ENCODE data around the gene GSTM4. TPM values are rescaled to one million over a fixed set of nuclear protein-coding genes. Genes with fewer than 3 reads are reported as not detected.

GSTM4 gene
- total RNA-seq, 1 donor: 11.7 TPM

GRCh38 chr1:109621379-109622136 is 34.3 kb upstream of the GSTM4 start:
- no peak for DNase-seq (ENCODE audit: low read depth)
- no peak for TF ChIP-seq CTCF (IDR thresholded peaks at IDR 0.05; ENCODE audit: insufficient read depth, low read depth, low read length)
- peak overlapping the region; percentile 98 for H3K4me3 ChIP-seq (ENCODE audit: low read depth, low read length)

GRCh38 chr1:109622137-109622892 is 33.6 kb upstream of the GSTM4 start:
- no peak for TF ChIP-seq CTCF (IDR thresholded peaks at IDR 0.05; ENCODE audit: insufficient read depth, low read depth, low read length)
- DNase-seq (ENCODE audit: low read depth): no peak
- peak overlapping the region; percentile 98 for H3K4me3 ChIP-seq (ENCODE audit: low read depth, low read length)

GRCh38 chr1:109622895-109623294 is 33.0 kb upstream of the GSTM4 start:
- DNase-seq (ENCODE audit: low read depth): no peak
- no peak for TF ChIP-seq CTCF (IDR thresholded peaks at IDR 0.05; ENCODE audit: insufficient read depth, low read depth, low read length)
- no peak overlapping the region for H3K4me3 ChIP-seq (ENCODE audit: low read depth, low read length)

- DNase-seq (ENCODE audit: low read depth): peak; percentile 45
- TF ChIP-seq CTCF (IDR thresholded peaks at IDR 0.05; ENCODE audit: insufficient read depth, low read depth, low read length): no peak
- H3K4me3 ChIP-seq (ENCODE audit: low read depth, low read length): peak overlapping the region; percentile 46
These were observed 32.2 kb upstream of the GSTM4 start for GRCh38 chr1:109623601-109624161.

- peak; percentile 20 for DNase-seq (ENCODE audit: low read depth)
- peak overlapping the region; percentile 46 for H3K4me3 ChIP-seq (ENCODE audit: low read depth, low read length)
- no peak for TF ChIP-seq CTCF (IDR thresholded peaks at IDR 0.05; ENCODE audit: insufficient read depth, low read depth, low read length)
These were observed 31.5 kb upstream of the GSTM4 start for GRCh38 chr1:109624201-109625010.

- no peak for TF ChIP-seq CTCF (IDR thresholded peaks at IDR 0.05; ENCODE audit: insufficient read depth, low read depth, low read length)
- no peak for DNase-seq (ENCODE audit: low read depth)
- no peak overlapping the region for H3K4me3 ChIP-seq (ENCODE audit: low read depth, low read length)
These were observed 30.7 kb upstream of the GSTM4 start for GRCh38 chr1:109625176-109625575.

Measured in fibroblast of villous mesenchyme (primary cell).